Activated T-helper 1 cell treated with Interleukin-2 at 50 U/mL for 16 hours (primary cell): Measurements from ENCODE around the gene PCBP3.
"Not testable (repeated sequence)": the region's sequence is repeated elsewhere in the genome, so short reads cannot be mapped to it uniquely, and the experiment has no call there.

Experiments
- DNase-seq: peaks from one replicate; pipeline ENCODE4 v3.0.0-alpha.2; 2020; ENCODE audit warnings: low read depth

PCBP3 gene

GRCh38 chr21:45643021-45643980, at the start of gene PCBP3:
TSS of gene PCBP3 (plus strand) at chr21:45643725. CDS start at chr21:45850086, 206,361 bp downstream.
- DNase-seq, result peak; percentile 82

- DNase-seq, result no peak
Measured at GRCh38 chr21:45594721-45595489, 48.6 kb upstream of the PCBP3 start.

GRCh38 chr21:45595574-45596295, 47.8 kb upstream of the PCBP3 start:
- DNase-seq, result no peak

- peak; percentile 69 for DNase-seq
Measured at GRCh38 chr21:45596704-45597318, 46.7 kb upstream of the PCBP3 start.

GRCh38 chr21:45598109-45598508, 45.4 kb upstream of the PCBP3 start:
- no peak for DNase-seq

- DNase-seq, result no peak
Measured at GRCh38 chr21:45598666-45599065, 44.9 kb upstream of the PCBP3 start.

- DNase-seq, result no peak
Measured at GRCh38 chr21:45599146-45599581, 44.4 kb upstream of the PCBP3 start.

GRCh38 chr21:45600248-45600647, 43.3 kb upstream of the PCBP3 start:
- no peak for DNase-seq

- no peak for DNase-seq
Measured at GRCh38 chr21:45601551-45601950, 42.0 kb upstream of the PCBP3 start.

- DNase-seq, result no peak
Measured at GRCh38 chr21:45602106-45602505, 41.4 kb upstream of the PCBP3 start.

GRCh38 chr21:45603481-45603880, 40.0 kb upstream of the PCBP3 start:
- DNase-seq, result no peak

GRCh38 chr21:45604681-45605080, 38.8 kb upstream of the PCBP3 start:
- not testable (repeated sequence) for DNase-seq

GRCh38 chr21:45607021-45607908, 36.3 kb upstream of the PCBP3 start:
- DNase-seq, result peak; percentile 38

GRCh38 chr21:45607909-45608295, 35.6 kb upstream of the PCBP3 start:
- no peak for DNase-seq

GRCh38 chr21:45608747-45609470, 34.6 kb upstream of the PCBP3 start:
- DNase-seq, result not testable (repeated sequence)

GRCh38 chr21:45609616-45610015, 33.9 kb upstream of the PCBP3 start:
- not testable (repeated sequence) for DNase-seq

GRCh38 chr21:45611296-45611695, 32.2 kb upstream of the PCBP3 start:
- DNase-seq, result no peak

- no peak for DNase-seq
Measured at GRCh38 chr21:45611939-45612664, 31.4 kb upstream of the PCBP3 start.

- not testable (repeated sequence) for DNase-seq
Measured at GRCh38 chr21:45612665-45613019, 30.9 kb upstream of the PCBP3 start.
